Panc1 (cell line): ENCODE measurements around the gene ZFAND3. TPM values are rescaled to one million over a fixed set of nuclear protein-coding genes. Genes with fewer than 3 reads are reported as not detected.

ENCODE experiments used
- ATAC-seq: fragments of 200-7000 bp; cut with Tn5 transposase; 2 replicates; pipeline ENCODE4 v1.9.1; 2020; ENCODE audit warnings: mild to moderate bottlenecking, moderate library complexity
- BruUV-seq: library from RNA; stranded (reverse); fragments of 400-500 nt; replicated peaks from 2 replicates; lab custom pipeline; 2021; lab: Mats Ljungman, UMichigan
- CTCF ChIA-PET: fragments of 300-600 bp; sonication (Branson Sonifier 250); formaldehyde crosslinking; loops from one replicate; lab custom pipeline; 2022; ENCODE audit warnings: antibody characterized with exemption; lab: Charles Lee
- POLR2A ChIA-PET: fragments of 300-600 bp; sonication (Branson Sonifier 250); formaldehyde crosslinking; loops from one replicate; lab custom pipeline; 2022; ENCODE audit warnings: antibody characterized with exemption; lab: Charles Lee
- DNase-seq: peaks from one replicate; pipeline ENCODE4 v3.0.0-alpha.2; 2010; ENCODE audit warnings: low read depth, low spot score
- H3K27ac ChIP-seq: 2 replicates; pipeline ENCODE4 v1.5.1; 2011; ENCODE audit warnings: mild to moderate bottlenecking, low read length, inconsistent platforms
- H3K27me3 ChIP-seq: fragments of 200-500 bp; sonication (Bioruptor generic); 2 replicates; pipeline ENCODE4 v1.6.0; 2014; ENCODE audit warnings: low read length, inconsistent platforms; ENCODE audit not compliant: control insufficient read depth, insufficient read depth
- H3K36me3 ChIP-seq: fragments of 200-500 bp; sonication (Bioruptor generic); 2 replicates; pipeline ENCODE4 v1.5.1; 2014; ENCODE audit warnings: inconsistent platforms, mild to moderate bottlenecking, low read length, moderate library complexity; ENCODE audit not compliant: control insufficient read depth, insufficient read depth
- H3K4me1 ChIP-seq: 2 replicates; pipeline ENCODE4 v1.5.1; 2011; ENCODE audit warnings: inconsistent platforms, mild to moderate bottlenecking, low read length, moderate library complexity; ENCODE audit not compliant: control insufficient read depth, insufficient read depth
- H3K4me3 ChIP-seq, 2 experiments: 2 replicates each; pipeline ENCODE4 v1.5.1; 2011 to 2012; ENCODE audit warnings: low read depth in 2 of 2, low read length in 2 of 2, mild to moderate bottlenecking in 2 of 2, inconsistent platforms in 1 of 2, moderate library complexity in 1 of 2
- H3K9me3 ChIP-seq: fragments of 200-500 bp; sonication (Bioruptor generic); 2 replicates; pipeline ENCODE4 v1.5.1; 2014; ENCODE audit warnings: low read depth, mild to moderate bottlenecking, inconsistent platforms, low read length, moderate library complexity; ENCODE audit not compliant: control insufficient read depth, insufficient read depth
- POLR2AphosphoS5 ChIP-seq: IDR thresholded peaks from 2 replicates; pipeline ENCODE4 v1.6.1; 2012; ENCODE audit warnings: mild to moderate bottlenecking, low read depth, low read length, moderate library complexity
- REST ChIP-seq, 2 experiments: IDR thresholded peaks; 2 replicates each; pipeline ENCODE4 v1.6.1; 2011 to 2012; ENCODE audit warnings: low read depth in 2 of 2, control low read depth in 1 of 2, low read length in 1 of 2, mild to moderate bottlenecking in 1 of 2, moderate library complexity in 1 of 2; ENCODE audit not compliant: insufficient read depth in 1 of 2
- SIN3A ChIP-seq: IDR thresholded peaks from 2 replicates; pipeline ENCODE4 v1.6.1; 2012; ENCODE audit warnings: low read depth, mild to moderate bottlenecking, low read length, moderate library complexity, borderline replicate concordance; ENCODE audit not compliant: insufficient read depth
- TCF7L2 ChIP-seq: IDR thresholded peaks from 2 replicates; pipeline ENCODE4 v1.6.1; 2011; ENCODE audit warnings: mild to moderate bottlenecking, low read depth, low read length, inconsistent platforms
- in situ Hi-C: cut with HindIII; loops from 2 replicates; pipeline ENCODE4 v1.10.0; 2016; ENCODE audit warnings: low sequenced_read_pairs, low pct_unique_long_range_greater_than_20kb
- intact Hi-C: fragments of 100-400 bp; cut with micrococcal nuclease; formaldehyde crosslinking; loops from one replicate; pipeline ENCODE4 v1.10.0; 2022; ENCODE audit not compliant: unreplicated experiment
- total RNA-seq: library from RNA; stranded (reverse); gene quantifications from one replicate; pipeline ENCODE4 v1.2.1, GENCODE V29; 2021; ENCODE audit not compliant: unreplicated experiment
- TF ChIP-seq, protein P1 (sequence below): fragments of 450-650 bp; IDR thresholded peaks from 2 replicates; pipeline ENCODE4 v1.5.1; 2017; ENCODE audit warnings: mild to moderate bottlenecking

Gene ZFAND3
- total RNA-seq, 1 experiment from 2014 or later: 95.9 TPM

GRCh38 chr6:37824170-37824569 lies 4.6 kb downstream of the ZFAND3 start:
- Histone ChIP-seq H3K27me3 (no peaks in the 10 kb centered on the region), H3K9me3 (no peaks in the 10 kb centered on the region), H3K4me1 (peaks cover 31% of the 10 kb centered on the region), H3K4me3 (no peak overlapping the region), H3K36me3 (peaks cover 5% of the 10 kb centered on the region; the same call in 1 of the 2 replicates), H3K27ac (no peak overlapping the region)
- in situ Hi-C loops (no loop called here), intact Hi-C loops (no loop called here)
- TF ChIP-seq POLR2AphosphoS5 (no peak), SIN3A (no peak), TCF7L2 (no peak), REST (IDR thresholded peaks at IDR 0.05; ENCODE audit: insufficient read depth in 1 of 2, low read depth in 2 of 2, low read length in 1 of 2) (no peak)
- TF ChIP-seq, protein P1, sequence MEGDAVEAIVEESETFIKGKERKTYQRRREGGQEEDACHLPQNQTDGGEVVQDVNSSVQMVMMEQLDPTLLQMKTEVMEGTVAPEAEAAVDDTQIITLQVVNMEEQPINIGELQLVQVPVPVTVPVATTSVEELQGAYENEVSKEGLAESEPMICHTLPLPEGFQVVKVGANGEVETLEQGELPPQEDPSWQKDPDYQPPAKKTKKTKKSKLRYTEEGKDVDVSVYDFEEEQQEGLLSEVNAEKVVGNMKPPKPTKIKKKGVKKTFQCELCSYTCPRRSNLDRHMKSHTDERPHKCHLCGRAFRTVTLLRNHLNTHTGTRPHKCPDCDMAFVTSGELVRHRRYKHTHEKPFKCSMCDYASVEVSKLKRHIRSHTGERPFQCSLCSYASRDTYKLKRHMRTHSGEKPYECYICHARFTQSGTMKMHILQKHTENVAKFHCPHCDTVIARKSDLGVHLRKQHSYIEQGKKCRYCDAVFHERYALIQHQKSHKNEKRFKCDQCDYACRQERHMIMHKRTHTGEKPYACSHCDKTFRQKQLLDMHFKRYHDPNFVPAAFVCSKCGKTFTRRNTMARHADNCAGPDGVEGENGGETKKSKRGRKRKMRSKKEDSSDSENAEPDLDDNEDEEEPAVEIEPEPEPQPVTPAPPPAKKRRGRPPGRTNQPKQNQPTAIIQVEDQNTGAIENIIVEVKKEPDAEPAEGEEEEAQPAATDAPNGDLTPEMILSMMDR: no peak
- BruUV-seq: no TSS peak
- CTCF ChIA-PET: no interaction called here
- POLR2A ChIA-PET: interaction anchor here (0.6 kb wide), 1 partner anchor 35 kb away, joined by 7 read pairs; no protein-coding TSS in a partner anchor
- DNase-seq: no peak
- ATAC-seq: no peak

GRCh38 chr6:37826188-37826587 lies 6.7 kb downstream of the ZFAND3 start:
- ChIA-PET CTCF (no interaction called here), POLR2A (no interaction called here)

More at GRCh38 chr6:37826188-37826587, 6.7 kb downstream of the ZFAND3 start:
- no peak overlapping the region for H3K4me3 ChIP-seq
- intact Hi-C loops: no loop called here
- H3K27me3 ChIP-seq: no peaks in the 10 kb centered on the region
- DNase-seq (no peak), ATAC-seq (no peak)
- in situ Hi-C loops: no loop called here
- H3K36me3 ChIP-seq: no peaks in the 10 kb centered on the region
- no TSS peak for BruUV-seq
- no peak overlapping the region for H3K27ac ChIP-seq
- no peaks in the 10 kb centered on the region for H3K9me3 ChIP-seq
- peaks cover 32% of the 10 kb centered on the region for H3K4me1 ChIP-seq
- TF ChIP-seq REST (IDR thresholded peaks at IDR 0.05; ENCODE audit: insufficient read depth in 1 of 2, low read depth in 2 of 2, low read length in 1 of 2) (no peak), SIN3A (no peak), TCF7L2 (no peak), POLR2AphosphoS5 (no peak)
- TF ChIP-seq, protein P1: no peak
